Prostate gland (tissue), 2 donors: ENCODE data around the gene SEMA7A.
A peak's percentile ranks its signal among the peaks of the same experiment; 100 is the strongest.

ENCODE experiments used
- POLR2A ChIP-seq: fragments of 450-650 bp; IDR thresholded peaks from one replicate; pipeline ENCODE4 v1.6.1; 2016; ENCODE audit warnings: antibody characterized with exemption, mild to moderate bottlenecking
- TF ChIP-seq, protein P1 (sequence below), 4 experiments: fragments of 200-600 bp in 2 of 4; fragments of 450-650 bp in 2 of 4; sonication (generic) in 2 of 4; IDR thresholded peaks; 1 replicate in 3 of 4; 2 replicates in 1 of 4; pipeline ENCODE4 v1.5.1; 2016 to 2019; ENCODE audit warnings: antibody characterized with exemption in 4 of 4, mild to moderate bottlenecking in 2 of 4, moderate library complexity in 2 of 4

DNA sequence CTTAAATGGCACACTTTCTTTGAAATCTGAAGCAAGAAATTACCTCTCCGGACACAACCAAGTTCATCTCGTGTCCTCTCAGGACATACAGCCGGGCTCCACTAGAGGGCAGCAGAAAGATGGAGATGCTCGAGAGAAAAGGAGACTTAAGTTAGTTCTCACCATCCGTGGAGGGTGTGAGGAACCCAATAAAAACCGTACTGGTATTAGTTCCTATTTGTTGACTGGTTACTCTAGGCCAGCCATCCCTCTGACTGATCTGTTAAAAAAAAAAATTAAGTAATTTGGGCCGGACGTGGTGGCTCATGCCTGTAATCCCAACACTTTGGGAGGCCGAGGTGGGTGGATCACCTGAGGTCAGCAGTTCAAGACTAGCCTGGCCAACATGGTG is 58.5 kb downstream of the SEMA7A start:
- TF ChIP-seq POLR2A = no peak
- TF ChIP-seq, protein P1, sequence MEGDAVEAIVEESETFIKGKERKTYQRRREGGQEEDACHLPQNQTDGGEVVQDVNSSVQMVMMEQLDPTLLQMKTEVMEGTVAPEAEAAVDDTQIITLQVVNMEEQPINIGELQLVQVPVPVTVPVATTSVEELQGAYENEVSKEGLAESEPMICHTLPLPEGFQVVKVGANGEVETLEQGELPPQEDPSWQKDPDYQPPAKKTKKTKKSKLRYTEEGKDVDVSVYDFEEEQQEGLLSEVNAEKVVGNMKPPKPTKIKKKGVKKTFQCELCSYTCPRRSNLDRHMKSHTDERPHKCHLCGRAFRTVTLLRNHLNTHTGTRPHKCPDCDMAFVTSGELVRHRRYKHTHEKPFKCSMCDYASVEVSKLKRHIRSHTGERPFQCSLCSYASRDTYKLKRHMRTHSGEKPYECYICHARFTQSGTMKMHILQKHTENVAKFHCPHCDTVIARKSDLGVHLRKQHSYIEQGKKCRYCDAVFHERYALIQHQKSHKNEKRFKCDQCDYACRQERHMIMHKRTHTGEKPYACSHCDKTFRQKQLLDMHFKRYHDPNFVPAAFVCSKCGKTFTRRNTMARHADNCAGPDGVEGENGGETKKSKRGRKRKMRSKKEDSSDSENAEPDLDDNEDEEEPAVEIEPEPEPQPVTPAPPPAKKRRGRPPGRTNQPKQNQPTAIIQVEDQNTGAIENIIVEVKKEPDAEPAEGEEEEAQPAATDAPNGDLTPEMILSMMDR (IDR thresholded peaks at IDR 0.05) = peak; percentile 41 to 72 (median 64)
